ENCODE measurements around the gene IPO5. TPM values are rescaled to one million over a fixed set of nuclear protein-coding genes. Genes with fewer than 3 reads are reported as not detected.

Gene IPO5
- total and polyA plus RNA-seq, 7 donors = 13.4 to 147 (median 106) TPM

DNA sequence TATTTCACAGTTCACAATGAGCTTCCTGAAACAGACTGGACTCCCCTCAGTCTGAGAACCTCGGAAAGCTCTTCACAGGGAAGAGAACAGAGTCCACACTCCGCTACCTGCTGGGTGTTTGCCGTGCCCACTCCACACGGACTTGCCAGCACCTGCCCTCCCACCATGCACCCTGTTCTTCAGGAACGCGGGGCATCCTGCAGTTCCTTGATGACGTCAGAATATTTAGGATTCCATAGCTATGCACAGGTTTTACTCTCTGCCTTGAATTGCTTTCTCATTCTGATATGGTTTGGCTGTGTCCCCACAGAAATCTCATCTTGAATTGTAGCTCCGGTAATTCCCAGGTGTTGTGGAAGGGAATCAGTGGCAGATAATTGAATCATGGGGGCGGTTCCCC lies 115.0 kb downstream of the IPO5 start:
- Histone ChIP-seq H3K4me3 (no peak overlapping the region), H3K4me1 (no peaks in the 10 kb centered on the region), H3K27ac (no peak overlapping the region), H3K9me3 (no peaks in the 10 kb centered on the region), H3K27me3 (no peaks in the 10 kb centered on the region), H3K36me3 (no peaks in the 10 kb centered on the region)
- no peak for DNase-seq
- no peak for TF ChIP-seq EP300 (IDR thresholded peaks at IDR 0.05)
- TF ChIP-seq, protein P1, sequence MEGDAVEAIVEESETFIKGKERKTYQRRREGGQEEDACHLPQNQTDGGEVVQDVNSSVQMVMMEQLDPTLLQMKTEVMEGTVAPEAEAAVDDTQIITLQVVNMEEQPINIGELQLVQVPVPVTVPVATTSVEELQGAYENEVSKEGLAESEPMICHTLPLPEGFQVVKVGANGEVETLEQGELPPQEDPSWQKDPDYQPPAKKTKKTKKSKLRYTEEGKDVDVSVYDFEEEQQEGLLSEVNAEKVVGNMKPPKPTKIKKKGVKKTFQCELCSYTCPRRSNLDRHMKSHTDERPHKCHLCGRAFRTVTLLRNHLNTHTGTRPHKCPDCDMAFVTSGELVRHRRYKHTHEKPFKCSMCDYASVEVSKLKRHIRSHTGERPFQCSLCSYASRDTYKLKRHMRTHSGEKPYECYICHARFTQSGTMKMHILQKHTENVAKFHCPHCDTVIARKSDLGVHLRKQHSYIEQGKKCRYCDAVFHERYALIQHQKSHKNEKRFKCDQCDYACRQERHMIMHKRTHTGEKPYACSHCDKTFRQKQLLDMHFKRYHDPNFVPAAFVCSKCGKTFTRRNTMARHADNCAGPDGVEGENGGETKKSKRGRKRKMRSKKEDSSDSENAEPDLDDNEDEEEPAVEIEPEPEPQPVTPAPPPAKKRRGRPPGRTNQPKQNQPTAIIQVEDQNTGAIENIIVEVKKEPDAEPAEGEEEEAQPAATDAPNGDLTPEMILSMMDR (IDR thresholded peaks at IDR 0.05) = no peak
- TF ChIP-seq POLR2AphosphoS5 (IDR thresholded peaks at IDR 0.05) = no peak
- TF ChIP-seq POLR2A (IDR thresholded peaks at IDR 0.05) = no peak
- WGBS, 2 donors = 56 to 76% methylated on average over 9 of the region's 9 CpGs
- intact Hi-C loops (cut with DNase I) = no loop called here

DNA sequence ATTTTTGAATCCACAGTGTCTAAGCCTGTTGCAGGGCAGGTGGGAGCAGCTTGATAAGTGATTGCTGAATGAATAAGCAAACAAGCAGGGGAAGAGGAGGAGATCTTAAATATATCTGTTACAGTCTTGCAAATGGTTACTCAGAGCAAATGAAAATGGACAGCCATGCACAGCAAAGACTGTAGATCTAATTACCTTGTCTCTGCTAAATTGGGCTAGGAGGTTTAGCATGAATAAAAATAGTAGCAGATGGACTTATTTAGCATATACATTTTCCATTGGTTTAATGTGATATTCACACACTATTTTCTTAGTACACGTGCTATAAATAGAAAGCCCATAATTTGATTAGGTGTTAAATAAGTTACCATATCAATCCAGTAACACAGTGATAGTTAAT lies 116.5 kb downstream of the IPO5 start:
- DNase-seq = no peak
- Histone ChIP-seq H3K4me3 (no peak overlapping the region), H3K27me3 (no peaks in the 10 kb centered on the region), H3K36me3 (no peaks in the 10 kb centered on the region), H3K9me3 (no peaks in the 10 kb centered on the region), H3K4me1 (no peaks in the 10 kb centered on the region), H3K27ac (no peak overlapping the region)
- intact Hi-C loops (cut with DNase I) = no loop called here
- TF ChIP-seq EP300 (IDR thresholded peaks at IDR 0.05) = no peak
- TF ChIP-seq, protein P1 (IDR thresholded peaks at IDR 0.05) = no peak
- no peak for TF ChIP-seq POLR2AphosphoS5 (IDR thresholded peaks at IDR 0.05)
- TF ChIP-seq POLR2A (IDR thresholded peaks at IDR 0.05) = no peak
- WGBS, 2 donors = 93% methylated on average over 1 of the region's 1 CpG

DNA sequence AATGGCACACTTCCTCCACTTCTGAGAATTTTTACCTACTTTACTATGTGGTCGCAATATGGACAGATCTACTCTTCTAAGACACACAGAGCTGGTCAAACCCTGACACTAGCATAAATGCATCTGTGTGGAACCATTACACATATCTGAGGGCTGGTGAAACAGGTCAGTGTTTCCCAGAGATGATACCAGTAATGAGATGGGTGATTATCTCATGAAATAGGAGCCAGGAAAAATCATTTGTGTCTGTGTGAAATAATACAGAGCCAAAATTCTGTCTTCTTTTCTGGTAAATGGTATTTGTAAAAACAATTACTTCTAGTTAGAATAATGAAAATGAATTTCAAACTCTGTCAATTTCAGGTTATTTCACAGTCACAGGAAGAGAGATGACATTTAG lies 117.8 kb downstream of the IPO5 start:
- no peak for DNase-seq
- no peak overlapping the region for H3K27ac ChIP-seq
- no peak overlapping the region for H3K4me3 ChIP-seq
- no peaks in the 10 kb centered on the region for H3K4me1 ChIP-seq
- WGBS, 2 donors = 90 to 93% methylated on average over 1 of the region's 1 CpG
- TF ChIP-seq POLR2AphosphoS5 (IDR thresholded peaks at IDR 0.05) (no peak), POLR2A (IDR thresholded peaks at IDR 0.05) (no peak), EP300 (IDR thresholded peaks at IDR 0.05) (no peak)
- TF ChIP-seq, protein P1 (IDR thresholded peaks at IDR 0.05) = no peak
- no peaks in the 10 kb centered on the region for H3K27me3 ChIP-seq
- H3K9me3 ChIP-seq = no peaks in the 10 kb centered on the region
- intact Hi-C loops (cut with DNase I) = no loop called here
- no peaks in the 10 kb centered on the region for H3K36me3 ChIP-seq

DNA sequence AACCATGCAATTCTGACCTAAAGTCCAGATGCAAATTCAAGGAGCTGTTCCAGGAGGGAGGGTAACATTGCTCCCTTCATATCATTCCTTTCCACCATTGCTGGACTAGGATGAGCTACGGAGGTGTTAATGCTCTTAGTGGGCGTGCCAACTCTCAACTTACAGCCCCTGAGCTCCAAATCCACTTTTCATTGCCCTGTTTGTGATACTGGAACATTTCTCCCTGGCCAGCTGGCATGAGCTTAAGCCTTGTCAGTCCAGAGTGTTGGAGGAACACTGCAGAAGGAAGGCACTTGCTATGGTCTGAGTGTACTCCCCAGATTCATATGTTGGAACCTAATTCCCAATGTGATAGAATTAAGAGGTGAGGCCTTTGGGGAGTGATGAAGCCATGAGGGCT lies 119.0 kb downstream of the IPO5 start:
- Histone ChIP-seq H3K27me3 (no peaks in the 10 kb centered on the region), H3K4me3 (no peak overlapping the region), H3K36me3 (no peaks in the 10 kb centered on the region), H3K4me1 (no peaks in the 10 kb centered on the region), H3K27ac (no peak overlapping the region), H3K9me3 (no peaks in the 10 kb centered on the region)
- intact Hi-C loops (cut with DNase I) = no loop called here
- TF ChIP-seq POLR2A (IDR thresholded peaks at IDR 0.05) (no peak), EP300 (IDR thresholded peaks at IDR 0.05) (no peak), POLR2AphosphoS5 (IDR thresholded peaks at IDR 0.05) (no peak)
- TF ChIP-seq, protein P1 (IDR thresholded peaks at IDR 0.05) = no peak
- WGBS, 2 donors = 85 to 93% methylated on average over 2 of the region's 2 CpGs
- no peak for DNase-seq

Small RNAs within 50 kb of the gene (small RNA-seq; reads per million reads assigned to genes)
- gene FTLP8 = 0 reads per million in 3 donors

Other genes starting within 250 kb of the IPO5 start
- 10 to 100 TPM; 32.9 to 96.4 (median 47.5) TPM for gene FARP1, start 189.4 kb downstream of the IPO5 start, total RNA-seq
- gene FARP1, start 189.4 kb downstream of the IPO5 start, polyA plus RNA-seq = 10 to 100 TPM in 1 of 3 donors, 1 to 10 TPM in 2; 6.9 to 18.0 (median 7.8) TPM
- not detected for gene RNF113B, start 223.6 kb downstream of the IPO5 start, total RNA-seq
- gene RNF113B, start 223.6 kb downstream of the IPO5 start, polyA plus RNA-seq = not detected

Measured in sigmoid colon (tissue), 7 donors.